Transverse colon (tissue), 4 donors: Measurements from ENCODE around the gene DLST. TPM values are rescaled to one million over a fixed set of nuclear protein-coding genes. Genes with fewer than 3 reads are reported as not detected.

ENCODE experiments used
- DNase-seq: peaks from one replicate; pipeline ENCODE4 v3.0.0-alpha.2; 2019
- H3K27ac ChIP-seq, 4 donors: fragments of 200-600 bp; sonication (generic); 2 replicates each; pipeline ENCODE4 v1.5.1; 2016 to 2018; ENCODE audit warnings: inconsistent platforms in 4 of 4
- H3K27me3 ChIP-seq: fragments of 200-600 bp; sonication (generic); 2 replicates; pipeline ENCODE4 v1.5.1; 2017; ENCODE audit warnings: inconsistent platforms
- H3K36me3 ChIP-seq, 4 donors: fragments of 200-600 bp; sonication (generic); 2 replicates each; pipeline ENCODE4 v1.5.1; 2017 to 2019; ENCODE audit warnings: inconsistent platforms in 4 of 4
- H3K4me1 ChIP-seq, 4 donors: fragments of 200-600 bp; sonication (generic); 2 replicates each; pipeline ENCODE4 v1.5.1; 2017 to 2020; ENCODE audit warnings: inconsistent platforms in 4 of 4
- H3K4me3 ChIP-seq, 4 donors: fragments of 200-600 bp; sonication (generic); 1 replicate in 1 of 4; 2 replicates in 3 of 4; pipeline versions ENCODE4 v1.5.1 to v1.6.1; 2017 to 2019; ENCODE audit warnings: inconsistent platforms in 4 of 4
- H3K9me3 ChIP-seq, 2 donors: fragments of 200-600 bp; sonication (generic); 2 replicates each; pipeline ENCODE4 v1.5.1; 2017 to 2019; ENCODE audit warnings: inconsistent platforms in 2 of 2
- CTCF ChIP-seq, 5 experiments: fragments of 200-600 bp in 3 of 5; fragments of 450-650 bp in 2 of 5; sonication (generic) in 3 of 5; IDR thresholded peaks; 1 replicate in 2 of 5; 2 replicates in 3 of 5; pipeline ENCODE4 v1.5.1; 2016 to 2017; ENCODE audit warnings: antibody characterized with exemption in 5 of 5, inconsistent platforms in 3 of 5, mild to moderate bottlenecking in 2 of 5, moderate library complexity in 1 of 5
- EP300 ChIP-seq: sonication (generic); formaldehyde crosslinking; IDR thresholded peaks from one replicate; pipeline ENCODE4 v1.6.1; 2017; ENCODE audit warnings: antibody characterized with exemption, low read depth
- POLR2A ChIP-seq: fragments of 450-650 bp; IDR thresholded peaks from one replicate; pipeline ENCODE4 v1.6.1; 2016; ENCODE audit warnings: antibody characterized with exemption, mild to moderate bottlenecking, moderate library complexity
- POLR2AphosphoS5 ChIP-seq, 3 donors: sonication (generic); formaldehyde crosslinking; IDR thresholded peaks; one replicate each; pipeline ENCODE4 v1.6.1; 2016; ENCODE audit warnings: antibody characterized with exemption in 3 of 3
- WGBS, 2 donors: methylation state at CpG; one replicate each; pipeline ENCODE4 v1.1.5; 2018; ENCODE audit warnings: low coverage in 1 of 2; 5-methylcytosine and 5-hydroxymethylcytosine counted together
- in situ Hi-C, 4 donors: fragments of 200-750 bp; cut with MboI; loops; one replicate each; pipeline versions ENCODE4 v1.15.0 to v1.15.1; 2017; ENCODE audit warnings: low sequenced_read_pairs in 3 of 4, low pct_ligation_motif_present in 1 of 4, low pct_unique_long_range_greater_than_20kb in 1 of 4
- intact Hi-C: fragments of 100-400 bp; cut with DNase I; formaldehyde crosslinking; loops from one replicate; pipeline ENCODE4 v1.15.1; 2023; ENCODE audit warnings: low total_unique reads
- total RNA-seq, 4 donors: library from RNA; depleted of rRNA; stranded (reverse); fragments of >200 nt; gene quantifications; one replicate each; pipeline ENCODE4 v1.1.0, GENCODE V29; 2016

Gene DLST
- total RNA-seq, 4 donors from 2014 or later: 65.1 to 135 (median 103) TPM

GRCh38 chr14:74934476-74935359, 53.0 kb downstream of the DLST start:
- no peak for DNase-seq
- intact Hi-C loops: no loop called here
- in situ Hi-C loops: loop anchor here in 2 of 4 donors (10.0 to 25.0 kb wide), 2 partner anchors 153 to 160 kb away; no protein-coding TSS in a partner anchor

GRCh38 chr14:74935360-74935680, 53.6 kb downstream of the DLST start:
- no peak for DNase-seq
- 72 to 100% methylated on average over 1 to 9 of the region's 9 CpGs for WGBS, 2 donors
- in situ Hi-C loops: loop anchor here in 2 of 4 donors (10.0 to 25.0 kb wide), 2 partner anchors 152 to 159 kb away; no protein-coding TSS in a partner anchor

More at GRCh38 chr14:74934476-74935359, 53.0 kb downstream of the DLST start:
- Histone ChIP-seq H3K27me3 (no peaks in the 10 kb centered on the region), H3K27ac (no peak overlapping the region), H3K36me3 (no peaks in the 10 kb centered on the region), H3K4me1 (peaks cover 0 to 16% (median 2%) of the 10 kb centered on the region in 4 donors), H3K9me3 (no peaks in the 10 kb centered on the region), H3K4me3 (no peak overlapping the region)
- TF ChIP-seq EP300: no peak
- no peak for TF ChIP-seq POLR2AphosphoS5 (IDR thresholded peaks at IDR 0.05)
- no peak for TF ChIP-seq POLR2A
- TF ChIP-seq CTCF (IDR thresholded peaks at IDR 0.05): no peak
- WGBS, 2 donors: 50 to 71% methylated on average over 4 to 24 of the region's 26 CpGs

GRCh38 chr14:74936151-74936550, 54.4 kb downstream of the DLST start:
- intact Hi-C loops (no loop called here), in situ Hi-C loops (loop anchor here in 2 of 4 donors (10.0 to 25.0 kb wide), 2 partner anchors 151 to 159 kb away; no protein-coding TSS in a partner anchor)
- no peaks in the 10 kb centered on the region for H3K27me3 ChIP-seq
- no peak for DNase-seq
- H3K9me3 ChIP-seq: no peaks in the 10 kb centered on the region
- peaks cover 0 to 29% (median 6%) of the 10 kb centered on the region in 4 donors for H3K4me1 ChIP-seq
- WGBS, 2 donors: 95 to 97% methylated on average over 9 to 11 of the region's 11 CpGs
- no peaks in the 10 kb centered on the region for H3K36me3 ChIP-seq
- TF ChIP-seq POLR2A (no peak), CTCF (IDR thresholded peaks at IDR 0.05) (no peak), POLR2AphosphoS5 (IDR thresholded peaks at IDR 0.05) (no peak), EP300 (no peak)
- H3K4me3 ChIP-seq: no peak overlapping the region
- no peak overlapping the region for H3K27ac ChIP-seq

More at GRCh38 chr14:74935360-74935680, 53.6 kb downstream of the DLST start:
- no peak for TF ChIP-seq POLR2A
- TF ChIP-seq POLR2AphosphoS5 (IDR thresholded peaks at IDR 0.05): no peak
- no peak for TF ChIP-seq CTCF (IDR thresholded peaks at IDR 0.05)
- TF ChIP-seq EP300: no peak
- H3K27me3 ChIP-seq: no peaks in the 10 kb centered on the region
- H3K4me1 ChIP-seq: peaks cover 0 to 22% (median 3%) of the 10 kb centered on the region in 4 donors
- H3K9me3 ChIP-seq: no peaks in the 10 kb centered on the region
- no peak overlapping the region for H3K27ac ChIP-seq
- intact Hi-C loops: no loop called here
- H3K4me3 ChIP-seq: no peak overlapping the region
- H3K36me3 ChIP-seq: no peaks in the 10 kb centered on the region

- Histone ChIP-seq H3K27me3 (no peaks in the 10 kb centered on the region), H3K4me3 (no peak overlapping the region), H3K4me1 (peaks cover 0 to 35% (median 10%) of the 10 kb centered on the region in 4 donors), H3K9me3 (no peaks in the 10 kb centered on the region), H3K27ac (no peak overlapping the region), H3K36me3 (no peaks in the 10 kb centered on the region)
- in situ Hi-C loops: loop anchor here in 2 of 4 donors (10.0 to 25.0 kb wide), 2 partner anchors 151 to 158 kb away; no protein-coding TSS in a partner anchor
- 88 to 90% methylated on average over 8 of the region's 8 CpGs for WGBS, 2 donors
- TF ChIP-seq EP300 (no peak), POLR2A (no peak), POLR2AphosphoS5 (IDR thresholded peaks at IDR 0.05) (no peak), CTCF (IDR thresholded peaks at IDR 0.05) (no peak)
- no peak for DNase-seq
- intact Hi-C loops: no loop called here
These were observed 55.0 kb downstream of the DLST start for GRCh38 chr14:74936731-74937130.
